CD4-positive, alpha-beta T cell (primary cell): ENCODE measurements around the gene PRELID2. TPM values are rescaled to one million over a fixed set of nuclear protein-coding genes. Genes with fewer than 3 reads are reported as not detected.

Experiments
- ATAC-seq: fragments of 200-7000 bp; cut with Tn5 transposase; one replicate; pipeline ENCODE4 v1.10.0; 2022; ENCODE audit warnings: mild to moderate bottlenecking; ENCODE audit not compliant: poor library complexity
- CTCF ChIA-PET: fragments of 350-600 bp; sonication (Branson Sonifier 250); formaldehyde crosslinking; loops from one replicate; lab custom pipeline; 2021; ENCODE audit warnings: antibody characterized with exemption, inconsistent platforms; lab: Charles Lee
- POLR2A ChIA-PET: fragments of 350-600 bp; sonication (Branson Sonifier 250); formaldehyde crosslinking; loops from one replicate; lab custom pipeline; 2021; ENCODE audit warnings: antibody characterized with exemption, inconsistent platforms; lab: Charles Lee
- DNase-seq, 14 experiments: peaks; one replicate each; pipeline ENCODE4 v3.0.0-alpha.2; 2013 to 2020; ENCODE audit warnings: mixed read lengths in 2 of 14
- H3K27ac ChIP-seq, 2 donors: one replicate each; pipeline versions ENCODE4 v1.5.1 to v1.7.0; 2013; ENCODE audit warnings: low read length in 2 of 2, low read depth in 1 of 2, mild to moderate bottlenecking in 1 of 2
- H3K27me3 ChIP-seq, 2 experiments: 1 replicate in 1 of 2; 2 replicates in 1 of 2; pipeline versions ENCODE4 v1.6.1 to v1.7.0; 2013; ENCODE audit warnings: low read length in 2 of 2, control low read depth in 1 of 2, mild to moderate bottlenecking in 1 of 2, moderate library complexity in 1 of 2; ENCODE audit not compliant: insufficient read depth in 2 of 2, control insufficient read depth in 1 of 2
- H3K36me3 ChIP-seq: one replicate; pipeline ENCODE4 v1.6.1; 2013; ENCODE audit warnings: low read length, control low read depth; ENCODE audit not compliant: insufficient read depth
- H3K4me1 ChIP-seq: one replicate; pipeline ENCODE4 v1.6.1; 2013; ENCODE audit warnings: low read length, control low read depth; ENCODE audit not compliant: insufficient read depth
- H3K4me3 ChIP-seq: one replicate; pipeline ENCODE4 v1.5.1; 2013; ENCODE audit warnings: mild to moderate bottlenecking, low read length, moderate library complexity
- H3K9me3 ChIP-seq, 2 experiments: 1 replicate in 1 of 2; 2 replicates in 1 of 2; pipeline versions ENCODE4 v1.6.1 to v1.7.0; 2013; ENCODE audit warnings: low read length in 2 of 2, mild to moderate bottlenecking in 2 of 2, control low read depth in 1 of 2, moderate library complexity in 1 of 2; ENCODE audit not compliant: control insufficient read depth in 1 of 2, insufficient read depth in 1 of 2
- H3K27ac Mint-ChIP-seq: one replicate; pipeline ENCODE4 v1.8.0; 2020; ENCODE audit warnings: mixed read lengths
- H3K27me3 Mint-ChIP-seq: one replicate; pipeline ENCODE4 v1.8.0; 2021; ENCODE audit warnings: mixed read lengths
- H3K36me3 Mint-ChIP-seq: one replicate; pipeline ENCODE4 v1.8.0; 2021; ENCODE audit warnings: low read depth, mixed read lengths
- H3K4me1 Mint-ChIP-seq: one replicate; pipeline ENCODE4 v1.8.0; 2021; ENCODE audit warnings: low read depth, mixed read lengths
- H3K4me3 Mint-ChIP-seq: one replicate; pipeline ENCODE4 v1.8.0; 2020; ENCODE audit warnings: mild to moderate bottlenecking, mixed read lengths
- H3K9me3 Mint-ChIP-seq: one replicate; pipeline ENCODE4 v1.8.0; 2020; ENCODE audit warnings: mixed read lengths
- CTCF ChIP-seq: fragments of 200-600 bp; IDR thresholded peaks from one replicate; pipeline ENCODE4 v1.8.0; 2022; ENCODE audit warnings: antibody characterized with exemption, mild to moderate bottlenecking
- intact Hi-C, 2 experiments: fragments of 100-400 bp; cut with DNase I in 1 of 2; cut with micrococcal nuclease in 1 of 2; formaldehyde crosslinking; loops; one replicate each; pipeline versions ENCODE4 v1.15.1 to v1.9.0; 2023 to 2025; cut with DNase I, micrococcal nuclease
- total RNA-seq, 174 experiments: library from RNA in 2 of 174; stranded (reverse) in 2 of 174; gene quantifications; one replicate each; pipeline ENCODE4 v1.2.3 and lab custom pipeline; 2021 to 2026

The PRELID2 gene
- total RNA-seq, 2 experiments from 2014 or later, result 0.44 to 0.56 TPM

GRCh38 chr5:145848854-145849253 is 13.7 kb upstream of the PRELID2 start:
- no peaks in the 10 kb centered on the region for H3K4me1 Mint-ChIP-seq
- H3K27me3 Mint-ChIP-seq, result peaks cover 3% of the 10 kb centered on the region
- no peaks in the 10 kb centered on the region for H3K4me1 ChIP-seq
- ChIA-PET POLR2A (no interaction called here), CTCF (no interaction called here)
- TF ChIP-seq CTCF, result no peak
- intact Hi-C loops, result no loop called here
- H3K27me3 ChIP-seq, result no peaks in the 10 kb centered on the region
- no peak overlapping the region for H3K4me3 Mint-ChIP-seq
- H3K9me3 ChIP-seq, result no peaks in the 10 kb centered on the region
- no peaks in the 10 kb centered on the region for H3K36me3 Mint-ChIP-seq
- no peak overlapping the region for H3K27ac Mint-ChIP-seq
- no peaks in the 10 kb centered on the region for H3K9me3 Mint-ChIP-seq
- H3K27ac ChIP-seq, result no peak overlapping the region
- ATAC-seq, result no peak
- H3K4me3 ChIP-seq, result no peak overlapping the region
- no peak for DNase-seq
- no peaks in the 10 kb centered on the region for H3K36me3 ChIP-seq

- Histone ChIP-seq H3K4me1 (no peaks in the 10 kb centered on the region), H3K27me3 (no peaks in the 10 kb centered on the region), H3K9me3 (no peaks in the 10 kb centered on the region), H3K36me3 (no peaks in the 10 kb centered on the region), H3K27ac (no peak overlapping the region), H3K4me3 (no peak overlapping the region)
- intact Hi-C loops, result no loop called here
- CTCF ChIA-PET, result no interaction called here
- ATAC-seq (no peak), DNase-seq (no peak)
- Mint-ChIP-seq H3K4me1 (no peaks in the 10 kb centered on the region), H3K9me3 (no peaks in the 10 kb centered on the region), H3K36me3 (no peaks in the 10 kb centered on the region), H3K4me3 (no peak overlapping the region), H3K27ac (no peak overlapping the region), H3K27me3 (peaks cover 3% of the 10 kb centered on the region)
- TF ChIP-seq CTCF, result no peak
- POLR2A ChIA-PET, result no interaction called here
Measured at GRCh38 chr5:145847499-145848497, 12.7 kb upstream of the PRELID2 start.

- Histone ChIP-seq H3K4me1 (no peaks in the 10 kb centered on the region), H3K27me3 (no peaks in the 10 kb centered on the region), H3K27ac (no peak overlapping the region), H3K4me3 (no peak overlapping the region), H3K36me3 (no peaks in the 10 kb centered on the region), H3K9me3 (no peaks in the 10 kb centered on the region)
- Mint-ChIP-seq H3K27me3 (no peaks in the 10 kb centered on the region), H3K4me1 (no peaks in the 10 kb centered on the region), H3K27ac (no peak overlapping the region), H3K9me3 (no peaks in the 10 kb centered on the region), H3K4me3 (no peak overlapping the region), H3K36me3 (no peaks in the 10 kb centered on the region)
- no peak for TF ChIP-seq CTCF
- DNase-seq (no peak), ATAC-seq (no peak)
- POLR2A ChIA-PET, result no interaction called here
- CTCF ChIA-PET, result interaction anchor here (0.8 kb wide), 1 partner anchor 9 kb away, joined by 3 read pairs; no protein-coding TSS in a partner anchor
- intact Hi-C loops, result no loop called here
Measured at GRCh38 chr5:145846081-145846480, 10.9 kb upstream of the PRELID2 start.
